K562 (cell line): ENCODE data around the gene METTL23. TPM values are rescaled to one million over a fixed set of nuclear protein-coding genes. Genes with fewer than 3 reads are reported as not detected.

Source experiments
- ARID1B ChIP-seq: fragments of 450-650 bp; IDR thresholded peaks from 2 replicates; pipeline ENCODE4 v1.6.1; 2016; ENCODE audit warnings: antibody characterized with exemption, mild to moderate bottlenecking, inconsistent platforms
- DEAF1 ChIP-seq: fragments of 450-650 bp; formaldehyde crosslinking; IDR thresholded peaks from 2 replicates; pipeline ENCODE4 v1.4.0; 2020; ENCODE audit warnings: mild to moderate bottlenecking, moderate library complexity
- E2F5 ChIP-seq: sonication (generic); formaldehyde crosslinking; IDR thresholded peaks from 2 replicates; pipeline ENCODE4 v1.8.0; 2022; ENCODE audit warnings: mild to moderate bottlenecking, missing genetic modification reagents
- ID3 ChIP-seq, 2 experiments: fragments of 250-450 bp in 1 of 2; fragments of 450-650 bp in 1 of 2; sonication (Bioruptor Pico) in 1 of 2; IDR thresholded peaks; 2 replicates each; pipeline versions ENCODE4 v1.6.1 to v1.8.0; 2016 to 2021; ENCODE audit warnings: mild to moderate bottlenecking in 2 of 2, moderate library complexity in 2 of 2, missing compliant biosample characterization in 1 of 2, missing genetic modification characterization in 1 of 2
- POLR2AphosphoS5 ChIP-seq: IDR thresholded peaks from 2 replicates; pipeline ENCODE4 v1.6.1; 2011; ENCODE audit warnings: mild to moderate bottlenecking, low read depth, low read length, moderate library complexity; ENCODE audit not compliant: control insufficient read depth, insufficient read depth
- SIX5 ChIP-seq, 2 experiments: IDR thresholded peaks; 2 replicates each; pipeline ENCODE4 v1.6.1; 2011; ENCODE audit warnings: low read length in 2 of 2, borderline replicate concordance in 1 of 2, low read depth in 1 of 2, mild to moderate bottlenecking in 1 of 2, moderate library complexity in 1 of 2; ENCODE audit not compliant: insufficient read depth in 1 of 2
- TBL1XR1 ChIP-seq, 2 experiments: IDR thresholded peaks; 2 replicates each; pipeline ENCODE4 v1.6.1; 2012; ENCODE audit warnings: improper control_type of control experiment in 2 of 2, low read length in 2 of 2, mild to moderate bottlenecking in 1 of 2
- TGIF2 ChIP-seq: sonication (generic); formaldehyde crosslinking; IDR thresholded peaks from 2 replicates; pipeline ENCODE4 v1.8.1; 2022; ENCODE audit warnings: mild to moderate bottlenecking, missing genetic modification reagents, moderate library complexity
- ZBTB40 ChIP-seq, 2 experiments: fragments of 450-650 bp in 1 of 2; sonication (generic) in 1 of 2; formaldehyde crosslinking in 1 of 2; IDR thresholded peaks; 2 replicates each; pipeline versions ENCODE4 v1.7.1 to v1.9.0; 2016 to 2022; ENCODE audit warnings: inconsistent platforms in 1 of 2, mild to moderate bottlenecking in 1 of 2, missing genetic modification reagents in 1 of 2
- ZNF24 ChIP-seq: fragments of 450-650 bp; IDR thresholded peaks from 2 replicates; pipeline ENCODE4 v1.6.1; 2016
- polyA plus RNA-seq, 8 experiments: library from polyadenylated mRNA; depleted of rRNA in 4 of 8; stranded (reverse) in 5 of 8; unstranded in 3 of 8; fragments of >200 nt; fragmentation: Nextera tagmentation in 2 of 8; fragmentation: Illumina TruSeq in 1 of 8; extraction: Ambion mirVana in 2 of 8; extraction: Trizol in 1 of 8; gene quantifications; 2 replicates each; pipeline versions ENCODE4 v1.2.1 to v1.2.3, GENCODE V29; 2011 to 2014; ENCODE audit warnings: inconsistent platforms in 1 of 8, missing spikeins in 1 of 8
- total RNA-seq, 7 experiments: library from RNA; depleted of rRNA in 6 of 7; stranded (reverse); fragments of >200 nt in 6 of 7; fragmentation: Illumina TruSeq in 2 of 7; extraction: Trizol in 2 of 7; gene quantifications; 2 replicates each; pipeline versions ENCODE4 v1.2.1 to v1.2.3, GENCODE V29; 2011 to 2021; ENCODE audit warnings: low replicate concordance in 1 of 7

The METTL23 gene
- total and polyA plus RNA-seq, 9 of the 15 experiments (the other 6 are each of a cell fraction or from before 2014, with no cell fraction given), result 29.4 to 67.3 (median 41.6) TPM

GRCh38 chr17:76736349-76737081 is 9.9 kb downstream of the METTL23 start (continued):
- TF ChIP-seq E2F5 (no peak), POLR2AphosphoS5 (no peak), TGIF2 (peak; percentile 83), ID3 (CRISPR knock-in tag; IDR thresholded peaks at IDR 0.05) (no peak), ID3 (tag; IDR thresholded peaks at IDR 0.05) (0 out of 2 replicates have a peak, but pooled peaks have one; percentile 14), ZBTB40 (IDR thresholded peaks at IDR 0.05) (no peak), ZBTB40 (CRISPR knock-in tag; IDR thresholded peaks at IDR 0.05) (peak; percentile 64; the same call in 1 of the 2 replicates), ZNF24 (no peak), ARID1B (no peak), DEAF1 (no peak), TBL1XR1 (IDR thresholded peaks at IDR 0.05; ENCODE audit: low read length in 2 of 2) (peak; percentile 45 to 51; a peak in 2 of 4 replicates), SIX5 (IDR thresholded peaks at IDR 0.05; ENCODE audit: borderline replicate concordance in 1 of 2, insufficient read depth in 1 of 2, low read depth in 1 of 2, low read length in 2 of 2) (no peak)
